Endothelial cell of coronary artery (primary cell): ENCODE results near the gene LILRB1. TPM values are rescaled to one million over a fixed set of nuclear protein-coding genes. Genes with fewer than 3 reads are reported as not detected.

Experiments used
- total RNA-seq: library from RNA; depleted of rRNA; stranded (reverse); fragments of >200 nt; gene quantifications from 2 replicates; pipeline ENCODE4 v1.2.3, GENCODE V29; 2014

The LILRB1 gene
- total RNA-seq, result not detected in 2 replicates

DNA sequence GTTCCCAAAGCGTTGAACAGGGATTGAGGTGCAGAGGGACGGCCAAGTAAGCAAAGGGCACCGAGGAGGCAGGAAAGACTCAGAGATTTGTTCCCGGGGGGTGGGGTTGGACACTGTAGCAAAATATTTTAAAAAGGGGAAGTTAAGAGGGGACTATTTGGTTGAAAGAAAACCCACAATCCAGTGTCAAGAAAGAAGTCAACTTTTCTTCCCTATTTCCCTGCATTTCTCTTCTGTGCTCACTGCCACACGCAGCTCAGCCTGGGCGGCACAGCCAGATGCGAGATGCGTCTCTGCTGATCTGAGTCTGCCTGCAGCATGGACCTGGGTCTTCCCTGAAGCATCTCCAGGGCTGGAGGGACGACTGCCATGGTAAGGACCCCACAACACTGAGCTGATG is at the start of gene LILRB1:
LILRB1 (plus strand) TSS at position 223 of the 400 bp plus-strand sequence. CDS start 590 bp downstream, outside the sequence.

DNA sequence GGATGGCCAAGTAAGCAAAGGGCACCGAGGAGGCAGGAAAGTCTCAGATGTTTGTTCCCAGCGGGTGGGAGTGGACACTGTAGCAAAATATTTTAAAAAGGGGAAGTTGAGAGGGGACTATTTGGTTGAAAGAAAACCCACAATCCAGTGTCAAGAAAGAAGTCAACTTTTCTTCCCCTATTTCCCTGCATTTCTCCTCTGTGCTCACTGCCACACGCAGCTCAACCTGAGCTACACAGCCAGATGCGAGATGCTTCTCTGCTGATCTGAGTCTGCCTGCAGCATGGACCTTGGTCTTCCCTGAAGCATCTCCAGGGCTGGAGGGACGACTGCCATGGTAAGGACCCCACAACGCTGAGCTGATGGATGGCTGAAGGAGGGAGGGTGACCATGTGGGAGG is 36.8 kb upstream of the LILRB1 start, which contains the start of gene LILRA1:
LILRA1 (plus strand) TSS at position 188 of the 400 bp plus-strand sequence. CDS start 613 bp downstream, outside the sequence.

DNA sequence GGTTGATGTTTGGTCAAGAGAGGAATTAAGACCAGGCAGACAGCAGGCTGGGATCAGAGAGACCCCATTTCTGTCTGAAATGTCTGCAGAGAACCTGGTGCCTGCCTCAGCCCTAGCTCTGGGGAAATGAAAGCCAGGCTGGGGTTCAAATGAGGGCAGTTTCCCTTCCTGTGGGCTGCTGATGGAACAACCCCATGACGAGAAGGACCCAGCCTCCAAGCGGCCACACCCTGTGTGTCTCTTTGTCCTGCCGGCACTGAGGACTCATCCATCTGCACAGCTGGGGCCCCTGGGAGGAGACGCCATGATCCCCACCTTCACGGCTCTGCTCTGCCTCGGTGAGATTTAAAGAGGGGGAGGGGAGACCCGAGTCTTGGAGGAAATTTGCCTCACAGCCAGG is 32.4 kb downstream of the LILRB1 start, which contains the start of gene LILRB4:
LILRB4 (plus strand) TSS at position 256 of the 400 bp plus-strand sequence; CDS start at position 305, 49 bp downstream.

Other genes starting within 250 kb of the LILRB1 start
- not detected in 2 replicates for gene TTYH1, start 215.0 kb upstream of the LILRB1 start, total RNA-seq
- gene LENG8, start 181.3 kb upstream of the LILRB1 start, total RNA-seq, result 27.5 and 42.7 TPM in 2 replicates
- 4.0 and 9.8 TPM in 2 replicates for gene LENG9, start 166.7 kb upstream of the LILRB1 start, total RNA-seq
- 34.8 and 39.1 TPM in 2 replicates for gene CDC42EP5, start 157.2 kb upstream of the LILRB1 start, total RNA-seq
- gene LAIR2, start 127.7 kb upstream of the LILRB1 start, total RNA-seq, result not detected in 2 replicates
- not detected in 2 replicates for gene LILRA2, start 56.7 kb upstream of the LILRB1 start, total RNA-seq
- not detected in 2 replicates for gene LILRA1, start 36.9 kb upstream of the LILRB1 start, total RNA-seq
- gene LILRB4, start 32.5 kb downstream of the LILRB1 start, total RNA-seq, result not detected in 2 replicates
- gene KIR3DL3, start 94.0 kb downstream of the LILRB1 start, total RNA-seq, result not detected in 2 replicates
- gene KIR2DL3, start 108.0 kb downstream of the LILRB1 start, total RNA-seq, result not detected in 2 replicates
- gene KIR2DL1, start 139.3 kb downstream of the LILRB1 start, total RNA-seq, result not detected in 2 replicates
- not detected in 2 replicates for gene KIR2DL4, start 173.1 kb downstream of the LILRB1 start, total RNA-seq
- not detected in 2 replicates for gene KIR3DL1, start 186.0 kb downstream of the LILRB1 start, total RNA-seq
- not detected in 2 replicates for gene KIR2DS4, start 202.2 kb downstream of the LILRB1 start, total RNA-seq
- not detected in 2 replicates for gene KIR3DL2, start 220.0 kb downstream of the LILRB1 start, total RNA-seq
- not detected in 2 replicates for gene FCAR, start 243.8 kb downstream of the LILRB1 start, total RNA-seq